ENCODE measurements around the gene LSAMP.
"Not testable (repeated sequence)": the region's sequence is repeated elsewhere in the genome, so short reads cannot be mapped to it uniquely, and the experiment has no call there.

LSAMP gene

GRCh38 chr3:115845986-115846385 lies 599.3 kb downstream of the LSAMP start:
- no peak overlapping the region for H3K4me3 ChIP-seq (ENCODE audit: insufficient read depth, low read length, poor library complexity, severe bottlenecking)
- H3K36me3 ChIP-seq (ENCODE audit: low read length): no peaks in the 10 kb centered on the region
- no peaks in the 10 kb centered on the region for H3K9me3 ChIP-seq (ENCODE audit: insufficient read depth, low read length)
- H3K79me2 ChIP-seq (ENCODE audit: insufficient read depth, low read length): no peaks in the 10 kb centered on the region
- H3K9ac ChIP-seq (ENCODE audit: low read length): no peak overlapping the region
- no peak overlapping the region for H3K27ac ChIP-seq (ENCODE audit: low read depth, low read length)
- H3K4me2 ChIP-seq (ENCODE audit: low read depth, low read length, poor library complexity, severe bottlenecking): no peak overlapping the region
- no peaks in the 10 kb centered on the region for H3F3A ChIP-seq (ENCODE audit: insufficient read depth)
- no peaks in the 10 kb centered on the region for H3K27me3 ChIP-seq (ENCODE audit: low read length)
- H4K20me1 ChIP-seq (ENCODE audit: low read depth, low read length): no peaks in the 10 kb centered on the region
- TF ChIP-seq EZH2phosphoT487 (conservative IDR thresholded peaks at IDR 0.05; ENCODE audit: low read length) (no peak), CTCF (IDR thresholded peaks at IDR 0.05; ENCODE audit: insufficient read depth, low read length, poor library complexity, severe bottlenecking) (no peak)
- no peak overlapping the region for H2AFZ ChIP-seq (ENCODE audit: low read depth, low read length, severe bottlenecking)
- H3K9me2 ChIP-seq (replicated peaks; ENCODE audit: insufficient read depth, low read length): no peaks in the 10 kb centered on the region

- not testable (repeated sequence) for H3K4me3 ChIP-seq (ENCODE audit: insufficient read depth, low read length, poor library complexity, severe bottlenecking); H4K20me1 ChIP-seq (ENCODE audit: low read depth, low read length); H3K36me3 ChIP-seq (ENCODE audit: low read length); H3F3A ChIP-seq (ENCODE audit: insufficient read depth); H3K27me3 ChIP-seq (ENCODE audit: low read length); H3K79me2 ChIP-seq (ENCODE audit: insufficient read depth, low read length); H3K4me2 ChIP-seq (ENCODE audit: low read depth, low read length, poor library complexity, severe bottlenecking); H3K9me3 ChIP-seq (ENCODE audit: insufficient read depth, low read length); H3K27ac ChIP-seq (ENCODE audit: low read depth, low read length); H3K9me2 ChIP-seq (replicated peaks; ENCODE audit: insufficient read depth, low read length); H2AFZ ChIP-seq (ENCODE audit: low read depth, low read length, severe bottlenecking); H3K9ac ChIP-seq (ENCODE audit: low read length)
Measured at GRCh38 chr3:115844729-115845128, 600.6 kb downstream of the LSAMP start.

GRCh38 chr3:115843206-115843605 lies 602.1 kb downstream of the LSAMP start:
- Histone ChIP-seq H3K4me3 (ENCODE audit: insufficient read depth, low read length, poor library complexity, severe bottlenecking) (no peak overlapping the region), H4K20me1 (ENCODE audit: low read depth, low read length) (no peaks in the 10 kb centered on the region), H3K36me3 (ENCODE audit: low read length) (no peaks in the 10 kb centered on the region), H3K79me2 (ENCODE audit: insufficient read depth, low read length) (no peaks in the 10 kb centered on the region), H3K27ac (ENCODE audit: low read depth, low read length) (no peak overlapping the region), H3K9me3 (ENCODE audit: insufficient read depth, low read length) (no peaks in the 10 kb centered on the region), H3K9me2 (replicated peaks; ENCODE audit: insufficient read depth, low read length) (no peaks in the 10 kb centered on the region), H3F3A (ENCODE audit: insufficient read depth) (no peaks in the 10 kb centered on the region), H3K4me2 (ENCODE audit: low read depth, low read length, poor library complexity, severe bottlenecking) (no peak overlapping the region), H3K9ac (ENCODE audit: low read length) (no peak overlapping the region), H3K27me3 (ENCODE audit: low read length) (no peaks in the 10 kb centered on the region), H2AFZ (ENCODE audit: low read depth, low read length, severe bottlenecking) (no peak overlapping the region)
- TF ChIP-seq CTCF (IDR thresholded peaks at IDR 0.05; ENCODE audit: insufficient read depth, low read length, poor library complexity, severe bottlenecking) (no peak), EZH2phosphoT487 (conservative IDR thresholded peaks at IDR 0.05; ENCODE audit: low read length) (no peak)

- Histone ChIP-seq H3K27ac (ENCODE audit: low read depth, low read length) (no peak overlapping the region), H4K20me1 (ENCODE audit: low read depth, low read length) (no peaks in the 10 kb centered on the region), H3K36me3 (ENCODE audit: low read length) (no peaks in the 10 kb centered on the region), H2AFZ (ENCODE audit: low read depth, low read length, severe bottlenecking) (no peak overlapping the region), H3K9me3 (ENCODE audit: insufficient read depth, low read length) (no peaks in the 10 kb centered on the region), H3K9me2 (replicated peaks; ENCODE audit: insufficient read depth, low read length) (no peaks in the 10 kb centered on the region), H3K79me2 (ENCODE audit: insufficient read depth, low read length) (no peaks in the 10 kb centered on the region), H3K4me3 (ENCODE audit: insufficient read depth, low read length, poor library complexity, severe bottlenecking) (no peak overlapping the region), H3K27me3 (ENCODE audit: low read length) (no peaks in the 10 kb centered on the region), H3F3A (ENCODE audit: insufficient read depth) (no peaks in the 10 kb centered on the region), H3K4me2 (ENCODE audit: low read depth, low read length, poor library complexity, severe bottlenecking) (no peak overlapping the region), H3K9ac (ENCODE audit: low read length) (no peak overlapping the region)
- TF ChIP-seq CTCF (IDR thresholded peaks at IDR 0.05; ENCODE audit: insufficient read depth, low read length, poor library complexity, severe bottlenecking) (no peak), EZH2phosphoT487 (conservative IDR thresholded peaks at IDR 0.05; ENCODE audit: low read length) (no peak)
Measured at GRCh38 chr3:115839246-115839645, 606.0 kb downstream of the LSAMP start.
